ENCODE measurements around the gene RREB1.

GRCh38 chr6:7088076-7088742, 19.6 kb upstream of the RREB1 start:
- TF ChIP-seq POLR2A (IDR thresholded peaks at IDR 0.05; ENCODE audit: low read depth): no peak
- TF ChIP-seq CTCF (IDR thresholded peaks at IDR 0.05): no peak
- no peak for TF ChIP-seq POLR2AphosphoS5 (IDR thresholded peaks at IDR 0.05)
